Trophoblast cell (in vitro differentiated cells and primary cell): ENCODE data around the gene SLC23A2.

Experiments used
- DNase-seq, 2 donors: peaks; one replicate each; pipeline ENCODE4 v3.0.0-alpha.2; 2016
- H2AFZ ChIP-seq: 2 replicates; pipeline ENCODE4 v1.6.1; 2013; ENCODE audit warnings: low read length, moderate library complexity, mild to moderate bottlenecking; ENCODE audit not compliant: insufficient read depth, poor library complexity
- H2AK5ac ChIP-seq: 2 replicates; pipeline ENCODE4 v1.6.1; 2013; ENCODE audit warnings: mild to moderate bottlenecking, low read length
- H2BK120ac ChIP-seq: 2 replicates; pipeline ENCODE4 v1.6.1; 2013; ENCODE audit warnings: low read length, mild to moderate bottlenecking, moderate library complexity; ENCODE audit not compliant: insufficient read depth, poor library complexity
- H2BK12ac ChIP-seq: 2 replicates; pipeline ENCODE4 v1.6.1; 2013; ENCODE audit warnings: mild to moderate bottlenecking, low read length, moderate library complexity
- H2BK5ac ChIP-seq: 2 replicates; pipeline ENCODE4 v1.6.1; 2013; ENCODE audit warnings: low read length, low read depth, moderate library complexity, mild to moderate bottlenecking; ENCODE audit not compliant: poor library complexity
- H3K14ac ChIP-seq: 2 replicates; pipeline ENCODE4 v1.6.1; 2013; ENCODE audit warnings: mild to moderate bottlenecking, low read length
- H3K18ac ChIP-seq: 2 replicates; pipeline ENCODE4 v1.6.1; 2013; ENCODE audit warnings: mild to moderate bottlenecking, low read length
- H3K23ac ChIP-seq: 2 replicates; pipeline ENCODE4 v1.6.1; 2013; ENCODE audit warnings: low read length
- H3K27ac ChIP-seq: 2 replicates; pipeline ENCODE4 v1.5.1; 2013; ENCODE audit warnings: low read depth, mild to moderate bottlenecking, inconsistent platforms, low read length, moderate library complexity
- H3K27me3 ChIP-seq: 2 replicates; pipeline ENCODE4 v1.6.1; 2013; ENCODE audit warnings: inconsistent platforms, mild to moderate bottlenecking, low read length, moderate library complexity; ENCODE audit not compliant: insufficient read depth
- H3K36me3 ChIP-seq, 2 experiments: 1 replicate in 1 of 2; 2 replicates in 1 of 2; pipeline ENCODE4 v1.6.1; 2013; ENCODE audit warnings: low read length in 2 of 2, mild to moderate bottlenecking in 2 of 2, moderate library complexity in 1 of 2; ENCODE audit not compliant: insufficient read depth in 2 of 2, control insufficient read depth in 1 of 2
- H3K4ac ChIP-seq: 2 replicates; pipeline ENCODE4 v1.6.1; 2013; ENCODE audit warnings: low read depth, mild to moderate bottlenecking, low read length, moderate library complexity
- H3K4me1 ChIP-seq, 2 experiments: 1 replicate in 1 of 2; 2 replicates in 1 of 2; pipeline ENCODE4 v1.6.1; 2013; ENCODE audit warnings: low read length in 2 of 2, mild to moderate bottlenecking in 2 of 2, moderate library complexity in 1 of 2; ENCODE audit not compliant: insufficient read depth in 2 of 2, control insufficient read depth in 1 of 2
- H3K4me2 ChIP-seq: 2 replicates; pipeline ENCODE4 v1.6.1; 2013; ENCODE audit warnings: inconsistent platforms, mild to moderate bottlenecking, low read length, moderate library complexity
- H3K4me3 ChIP-seq: 2 replicates; pipeline ENCODE4 v1.5.1; 2013; ENCODE audit warnings: mild to moderate bottlenecking, low read depth, low read length, inconsistent platforms
- H3K79me1 ChIP-seq: one replicate; pipeline ENCODE4 v1.6.1; 2013; ENCODE audit warnings: low read length
- H3K79me2 ChIP-seq: 2 replicates; pipeline ENCODE4 v1.6.1; 2013; ENCODE audit warnings: low read length, mild to moderate bottlenecking; ENCODE audit not compliant: control insufficient read depth, insufficient read depth, poor library complexity
- H3K9ac ChIP-seq: 2 replicates; pipeline ENCODE4 v1.6.1; 2013; ENCODE audit warnings: mild to moderate bottlenecking, low read length
- H3K9me3 ChIP-seq: 2 replicates; pipeline ENCODE4 v1.6.1; 2013; ENCODE audit warnings: low read depth, mild to moderate bottlenecking, control low read depth, inconsistent platforms, low read length; ENCODE audit not compliant: insufficient read depth
- H4K12ac ChIP-seq: 2 replicates; pipeline ENCODE4 v1.6.1; 2013; ENCODE audit warnings: low read depth, mild to moderate bottlenecking, low read length, moderate library complexity
- H4K8ac ChIP-seq: 2 replicates; pipeline ENCODE4 v1.6.1; 2013; ENCODE audit warnings: low read depth, mild to moderate bottlenecking, low read length, moderate library complexity
- H4K91ac ChIP-seq: one replicate; pipeline ENCODE4 v1.6.1; 2013; ENCODE audit warnings: low read depth, mild to moderate bottlenecking, low read length, moderate library complexity
- WGBS: extraction: QIAGEN DNeasy Blood & Tissue Kit; methylation state at CpG from one replicate; pipeline ENCODE4 v1.1.7; 2013; ENCODE audit warnings: missing lambda C conversion rate; ENCODE audit not compliant: insufficient read length, insufficient coverage; ENCODE audit errors: extremely low coverage; 5-methylcytosine and 5-hydroxymethylcytosine counted together

Gene SLC23A2

GRCh38 chr20:5041433-5041832 is 40.1 kb upstream of the SLC23A2 start:
- Histone ChIP-seq H3K79me1 (no peaks in the 10 kb centered on the region), H3K79me2 (no peaks in the 10 kb centered on the region), H3K4me1 (no peaks in the 10 kb centered on the region), H3K9me3 (no peaks in the 10 kb centered on the region), H2AK5ac (no peak overlapping the region), H3K14ac (no peak overlapping the region), H3K4me2 (no peak overlapping the region), H2BK12ac (no peak overlapping the region), H3K36me3 (no peaks in the 10 kb centered on the region), H3K18ac (no peak overlapping the region), H3K4ac (no peak overlapping the region), H3K27me3 (no peaks in the 10 kb centered on the region), H3K27ac (no peak overlapping the region), H4K8ac (no peak overlapping the region), H2AFZ (no peak overlapping the region), H3K9ac (no peak overlapping the region), H2BK120ac (no peak overlapping the region), H4K12ac (no peak overlapping the region), H4K91ac (no peak overlapping the region), H3K23ac (no peak overlapping the region), H2BK5ac (no peak overlapping the region), H3K4me3 (no peak overlapping the region)
- no peak for DNase-seq
- no CpG with 5 or more reads among the region's 3 CpGs for WGBS

GRCh38 chr20:5040345-5040744 is 39.0 kb upstream of the SLC23A2 start:
- Histone ChIP-seq H3K4me1 (no peaks in the 10 kb centered on the region), H2AK5ac (no peak overlapping the region), H3K9me3 (no peaks in the 10 kb centered on the region), H3K27ac (no peak overlapping the region), H3K4ac (no peak overlapping the region), H3K36me3 (no peaks in the 10 kb centered on the region), H2BK5ac (no peak overlapping the region), H3K23ac (no peak overlapping the region), H4K12ac (no peak overlapping the region), H3K4me3 (no peak overlapping the region), H3K9ac (no peak overlapping the region), H3K27me3 (no peaks in the 10 kb centered on the region), H4K91ac (no peak overlapping the region), H3K79me1 (no peaks in the 10 kb centered on the region), H3K79me2 (no peaks in the 10 kb centered on the region), H4K8ac (no peak overlapping the region), H3K4me2 (no peak overlapping the region), H2AFZ (no peak overlapping the region), H2BK120ac (no peak overlapping the region), H2BK12ac (no peak overlapping the region), H3K14ac (no peak overlapping the region), H3K18ac (no peak overlapping the region)
- DNase-seq, result no peak
- WGBS, result no CpG with 5 or more reads among the region's 4 CpGs

DNA sequence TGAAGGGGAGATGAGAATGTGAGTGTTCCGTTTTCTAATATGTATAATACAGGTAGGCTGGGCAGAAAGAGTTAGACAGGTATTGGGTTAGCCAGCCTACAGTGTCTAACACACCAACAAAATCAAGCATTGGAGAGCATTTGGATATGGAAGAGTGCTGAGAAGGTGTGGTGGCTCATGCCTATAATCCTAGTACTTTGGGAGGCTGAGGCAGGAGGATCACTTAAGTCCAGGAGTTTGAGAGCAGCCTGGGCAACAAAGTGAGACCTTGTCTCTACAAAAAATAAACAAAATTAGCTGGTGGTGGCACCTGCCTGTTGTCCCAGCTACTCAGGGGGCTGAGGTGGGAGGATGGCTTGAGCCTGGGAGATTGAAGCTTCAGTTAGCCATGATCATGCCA is 38.6 kb upstream of the SLC23A2 start:
- no peaks in the 10 kb centered on the region for H3K79me2 ChIP-seq
- no peaks in the 10 kb centered on the region for H3K27me3 ChIP-seq
- no peaks in the 10 kb centered on the region for H3K9me3 ChIP-seq
- no peaks in the 10 kb centered on the region for H3K36me3 ChIP-seq
- H3K9ac ChIP-seq, result no peak overlapping the region
- H2BK5ac ChIP-seq, result no peak overlapping the region
- no peak overlapping the region for H4K12ac ChIP-seq
- H3K27ac ChIP-seq, result no peak overlapping the region
- no peak overlapping the region for H4K91ac ChIP-seq
- H3K23ac ChIP-seq, result no peak overlapping the region
- H3K4me3 ChIP-seq, result no peak overlapping the region
- WGBS, result no CpG with 5 or more reads among the region's 1 CpG
- H3K14ac ChIP-seq, result no peak overlapping the region
- no peak overlapping the region for H3K4me2 ChIP-seq
- H3K4me1 ChIP-seq, result no peaks in the 10 kb centered on the region
- H3K18ac ChIP-seq, result no peak overlapping the region
- H3K79me1 ChIP-seq, result no peaks in the 10 kb centered on the region
- H2AK5ac ChIP-seq, result no peak overlapping the region
- no peak overlapping the region for H2AFZ ChIP-seq
- no peak overlapping the region for H2BK12ac ChIP-seq
- no peak overlapping the region for H3K4ac ChIP-seq
- no peak for DNase-seq
- H2BK120ac ChIP-seq, result no peak overlapping the region
- H4K8ac ChIP-seq, result no peak overlapping the region

GRCh38 chr20:5039255-5039657 is 37.9 kb upstream of the SLC23A2 start:
- no peaks in the 10 kb centered on the region for H3K27me3 ChIP-seq
- no peak overlapping the region for H2BK120ac ChIP-seq
- no peaks in the 10 kb centered on the region for H3K36me3 ChIP-seq
- no peak overlapping the region for H3K4me2 ChIP-seq
- H3K23ac ChIP-seq, result no peak overlapping the region
- no peak overlapping the region for H4K91ac ChIP-seq
- H3K4ac ChIP-seq, result no peak overlapping the region
- H4K12ac ChIP-seq, result no peak overlapping the region
- no peak overlapping the region for H3K27ac ChIP-seq
- no peak overlapping the region for H2BK12ac ChIP-seq
- no peak for DNase-seq
- H3K79me2 ChIP-seq, result no peaks in the 10 kb centered on the region
- H3K4me1 ChIP-seq, result peaks cover 0 to 4% of the 10 kb centered on the region in 2 experiments
- H3K79me1 ChIP-seq, result peaks cover 1% of the 10 kb centered on the region
- H3K9me3 ChIP-seq, result no peaks in the 10 kb centered on the region
- H3K9ac ChIP-seq, result no peak overlapping the region
- no peak overlapping the region for H2AK5ac ChIP-seq
- H2BK5ac ChIP-seq, result no peak overlapping the region
- H2AFZ ChIP-seq, result no peak overlapping the region
- H3K18ac ChIP-seq, result no peak overlapping the region
- no peak overlapping the region for H3K4me3 ChIP-seq
- H3K14ac ChIP-seq, result no peak overlapping the region
- no CpG with 5 or more reads among the region's 8 CpGs for WGBS
- no peak overlapping the region for H4K8ac ChIP-seq
